ENCODE results near the gene FBXL19. TPM values are rescaled to one million over a fixed set of nuclear protein-coding genes. Genes with fewer than 3 reads are reported as not detected.

FBXL19 gene
- total and polyA plus RNA-seq, 2 of the 13 experiments (the other 11 are each of a cell fraction or from before 2014, with no cell fraction given): 6.0 to 13.7 TPM

DNA sequence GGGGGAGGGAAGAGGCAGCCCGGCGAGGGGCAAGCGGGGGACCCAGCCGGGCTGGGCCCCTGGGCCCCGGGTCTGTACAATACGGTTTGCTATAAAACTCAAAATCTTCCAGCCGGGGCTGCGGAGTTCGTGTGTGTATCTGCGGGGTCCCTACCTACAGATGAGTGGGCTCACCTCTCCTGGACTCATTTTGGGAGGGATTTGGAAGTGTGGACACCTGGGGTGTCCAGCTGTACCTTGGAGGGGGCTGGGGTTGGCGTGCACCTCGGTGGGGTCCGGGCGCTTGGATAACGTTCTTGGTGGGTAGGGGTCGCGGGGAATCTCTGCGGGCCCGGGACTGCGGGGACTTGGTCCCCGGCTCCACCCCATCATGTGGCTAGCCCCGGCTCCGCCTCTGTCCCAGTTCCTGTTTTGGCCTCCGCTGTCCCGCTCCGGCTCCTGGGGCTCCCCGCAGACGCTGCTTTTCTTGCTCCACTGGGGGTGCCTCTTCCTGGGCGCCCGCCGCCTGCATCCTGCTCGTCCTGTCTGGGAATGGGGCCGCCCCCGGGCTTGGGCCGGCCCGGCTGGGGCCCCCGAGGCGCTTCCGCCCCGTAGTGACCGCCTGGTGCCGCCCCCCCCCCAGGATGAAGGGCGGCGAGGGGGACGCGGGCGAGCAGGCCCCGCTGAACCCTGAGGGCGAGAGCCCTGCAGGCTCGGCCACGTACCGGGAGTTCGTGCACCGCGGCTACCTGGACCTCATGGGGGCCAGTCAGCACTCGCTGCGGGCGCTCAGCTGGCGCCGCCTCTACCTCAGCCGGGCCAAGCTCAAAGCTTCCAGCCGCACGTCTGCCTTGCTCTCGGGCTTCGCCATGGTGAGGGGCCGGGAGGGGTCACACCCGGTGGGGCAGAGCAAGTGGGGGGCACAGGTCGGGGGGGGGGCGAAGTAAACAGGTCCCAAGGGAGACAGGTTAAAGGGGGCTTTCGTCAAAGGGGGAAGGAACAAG lies 25.6 kb downstream of the FBXL19 start, which contains the start of gene ORAI3 (continued):
- TF ChIP-seq SRY (CRISPR knock-in tag; IDR thresholded peaks at IDR 0.05) (no peak; the same call in 1 of the 2 replicates), TCF7L2 (IDR thresholded peaks at IDR 0.05; ENCODE audit: low read depth, low read length) (no peak), HDAC2 (CRISPR knock-in tag; IDR thresholded peaks at IDR 0.05) (no peak), ADNP (CRISPR knock-in tag; IDR thresholded peaks at IDR 0.05) (no peak; the same call in 1 of the 2 replicates), TBP (CRISPR knock-in tag; IDR thresholded peaks at IDR 0.05) (0 out of 2 replicates have a peak, but pooled peaks have one; percentile 82), SP2 (CRISPR knock-in tag; IDR thresholded peaks at IDR 0.05) (no peak), ZNF792 (CRISPR knock-in tag; IDR thresholded peaks at IDR 0.05) (no peak), ZNF234 (CRISPR knock-in tag; conservative IDR thresholded peaks at IDR 0.05) (no peak), ZNF251 (CRISPR knock-in tag; IDR thresholded peaks at IDR 0.05) (no peak), ZNF496 (CRISPR knock-in tag; IDR thresholded peaks at IDR 0.05; ENCODE audit: insufficient replicate concordance) (no peak), PCBP2 (optimal IDR thresholded peaks at IDR 0.05; ENCODE audit: low read depth, low read length, poor library complexity, severe bottlenecking) (no peak), GFI1 (CRISPR knock-in tag; IDR thresholded peaks at IDR 0.05; ENCODE audit: borderline replicate concordance) (no peak), PRPF4 (IDR thresholded peaks at IDR 0.05; ENCODE audit: low read depth, low read length, poor library complexity, severe bottlenecking) (no peak), ZNF670 (CRISPR knock-in tag; IDR thresholded peaks at IDR 0.05; ENCODE audit: borderline replicate concordance) (no peak), RORA (CRISPR knock-in tag; IDR thresholded peaks at IDR 0.05) (no peak)
- TF ChIP-seq, protein P1, sequence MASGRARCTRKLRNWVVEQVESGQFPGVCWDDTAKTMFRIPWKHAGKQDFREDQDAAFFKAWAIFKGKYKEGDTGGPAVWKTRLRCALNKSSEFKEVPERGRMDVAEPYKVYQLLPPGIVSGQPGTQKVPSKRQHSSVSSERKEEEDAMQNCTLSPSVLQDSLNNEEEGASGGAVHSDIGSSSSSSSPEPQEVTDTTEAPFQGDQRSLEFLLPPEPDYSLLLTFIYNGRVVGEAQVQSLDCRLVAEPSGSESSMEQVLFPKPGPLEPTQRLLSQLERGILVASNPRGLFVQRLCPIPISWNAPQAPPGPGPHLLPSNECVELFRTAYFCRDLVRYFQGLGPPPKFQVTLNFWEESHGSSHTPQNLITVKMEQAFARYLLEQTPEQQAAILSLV (CRISPR knock-in tag; IDR thresholded peaks at IDR 0.05; ENCODE audit: borderline replicate concordance): no peak; the same call in 1 of the 2 replicates
- TF ChIP-seq, protein P2, sequence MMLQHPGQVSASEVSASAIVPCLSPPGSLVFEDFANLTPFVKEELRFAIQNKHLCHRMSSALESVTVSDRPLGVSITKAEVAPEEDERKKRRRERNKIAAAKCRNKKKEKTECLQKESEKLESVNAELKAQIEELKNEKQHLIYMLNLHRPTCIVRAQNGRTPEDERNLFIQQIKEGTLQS (CRISPR knock-in tag; IDR thresholded peaks at IDR 0.05): no peak
- TF ChIP-seq, protein P3, sequence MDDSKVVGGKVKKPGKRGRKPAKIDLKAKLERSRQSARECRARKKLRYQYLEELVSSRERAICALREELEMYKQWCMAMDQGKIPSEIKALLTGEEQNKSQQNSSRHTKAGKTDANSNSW (CRISPR knock-in tag; IDR thresholded peaks at IDR 0.05; ENCODE audit: borderline replicate concordance): no peak
- TF ChIP-seq, protein P4, sequence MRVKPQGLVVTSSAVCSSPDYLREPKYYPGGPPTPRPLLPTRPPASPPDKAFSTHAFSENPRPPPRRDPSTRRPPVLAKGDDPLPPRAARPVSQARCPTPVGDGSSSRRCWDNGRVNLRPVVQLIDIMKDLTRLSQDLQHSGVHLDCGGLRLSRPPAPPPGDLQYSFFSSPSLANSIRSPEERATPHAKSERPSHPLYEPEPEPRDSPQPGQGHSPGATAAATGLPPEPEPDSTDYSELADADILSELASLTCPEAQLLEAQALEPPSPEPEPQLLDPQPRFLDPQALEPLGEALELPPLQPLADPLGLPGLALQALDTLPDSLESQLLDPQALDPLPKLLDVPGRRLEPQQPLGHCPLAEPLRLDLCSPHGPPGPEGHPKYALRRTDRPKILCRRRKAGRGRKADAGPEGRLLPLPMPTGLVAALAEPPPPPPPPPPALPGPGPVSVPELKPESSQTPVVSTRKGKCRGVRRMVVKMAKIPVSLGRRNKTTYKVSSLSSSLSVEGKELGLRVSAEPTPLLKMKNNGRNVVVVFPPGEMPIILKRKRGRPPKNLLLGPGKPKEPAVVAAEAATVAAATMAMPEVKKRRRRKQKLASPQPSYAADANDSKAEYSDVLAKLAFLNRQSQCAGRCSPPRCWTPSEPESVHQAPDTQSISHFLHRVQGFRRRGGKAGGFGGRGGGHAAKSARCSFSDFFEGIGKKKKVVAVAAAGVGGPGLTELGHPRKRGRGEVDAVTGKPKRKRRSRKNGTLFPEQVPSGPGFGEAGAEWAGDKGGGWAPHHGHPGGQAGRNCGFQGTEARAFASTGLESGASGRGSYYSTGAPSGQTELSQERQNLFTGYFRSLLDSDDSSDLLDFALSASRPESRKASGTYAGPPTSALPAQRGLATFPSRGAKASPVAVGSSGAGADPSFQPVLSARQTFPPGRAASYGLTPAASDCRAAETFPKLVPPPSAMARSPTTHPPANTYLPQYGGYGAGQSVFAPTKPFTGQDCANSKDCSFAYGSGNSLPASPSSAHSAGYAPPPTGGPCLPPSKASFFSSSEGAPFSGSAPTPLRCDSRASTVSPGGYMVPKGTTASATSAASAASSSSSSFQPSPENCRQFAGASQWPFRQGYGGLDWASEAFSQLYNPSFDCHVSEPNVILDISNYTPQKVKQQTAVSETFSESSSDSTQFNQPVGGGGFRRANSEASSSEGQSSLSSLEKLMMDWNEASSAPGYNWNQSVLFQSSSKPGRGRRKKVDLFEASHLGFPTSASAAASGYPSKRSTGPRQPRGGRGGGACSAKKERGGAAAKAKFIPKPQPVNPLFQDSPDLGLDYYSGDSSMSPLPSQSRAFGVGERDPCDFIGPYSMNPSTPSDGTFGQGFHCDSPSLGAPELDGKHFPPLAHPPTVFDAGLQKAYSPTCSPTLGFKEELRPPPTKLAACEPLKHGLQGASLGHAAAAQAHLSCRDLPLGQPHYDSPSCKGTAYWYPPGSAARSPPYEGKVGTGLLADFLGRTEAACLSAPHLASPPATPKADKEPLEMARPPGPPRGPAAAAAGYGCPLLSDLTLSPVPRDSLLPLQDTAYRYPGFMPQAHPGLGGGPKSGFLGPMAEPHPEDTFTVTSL (CRISPR knock-in tag; IDR thresholded peaks at IDR 0.05; ENCODE audit: borderline replicate concordance): no peak
- TF ChIP-seq, protein P5, sequence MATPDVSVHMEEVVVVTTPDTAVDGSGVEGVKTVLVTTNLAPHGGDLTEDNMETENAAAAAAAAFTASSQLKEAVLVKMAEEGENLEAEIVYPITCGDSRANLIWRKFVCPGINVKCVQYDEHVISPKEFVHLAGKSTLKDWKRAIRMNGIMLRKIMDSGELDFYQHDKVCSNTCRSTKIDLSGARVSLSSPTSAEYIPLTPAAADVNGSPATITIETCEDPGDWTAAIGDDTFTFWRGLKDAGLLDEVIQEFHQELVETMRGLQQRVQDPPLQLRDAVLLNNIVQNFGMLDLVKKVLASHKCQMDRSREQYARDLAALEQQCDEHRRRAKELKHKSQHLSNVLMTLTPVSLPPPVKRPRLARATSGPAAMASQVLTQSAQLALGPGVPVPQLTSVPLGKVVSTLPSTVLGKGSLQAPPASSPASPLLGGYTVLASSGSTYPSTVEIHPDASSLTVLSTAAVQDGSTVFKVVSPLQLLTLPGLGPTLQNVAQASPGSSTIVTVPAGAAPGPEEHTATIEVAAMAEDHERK (CRISPR knock-in tag; IDR thresholded peaks at IDR 0.05; ENCODE audit: low read depth): no peak

Data from HepG2 (cell line).